K562 (cell line): ENCODE data around the gene ALG1. TPM values are rescaled to one million over a fixed set of nuclear protein-coding genes. Genes with fewer than 3 reads are reported as not detected.
A peak's percentile ranks its signal among the peaks of the same experiment; 100 is the strongest.
"Not testable (repeated sequence)": the region's sequence is repeated elsewhere in the genome, so short reads cannot be mapped to it uniquely, and the experiment has no call there.

Source experiments
- ATAC-seq: fragments of 200-7000 bp; cut with Tn5 transposase; 3 replicates; pipeline ENCODE4 v1.9.1; 2020; ENCODE audit warnings: moderate library complexity
- BruUV-seq: library from RNA; stranded (reverse); fragments of 400-500 nt; replicated peaks from 2 replicates; lab custom pipeline; 2021; lab: Mats Ljungman, UMichigan
- CTCF ChIA-PET: fragments of 300-600 bp; formaldehyde crosslinking; extraction: SDS; loops from one replicate; lab custom pipeline; 2021; ENCODE audit warnings: low intra/inter-chr PET ratio; lab: Yijun Ruan, JAX
- POLR2A ChIA-PET: fragments of 300-600, 350-650 bp; sonication (Branson Sonifier 250); formaldehyde crosslinking; extraction: SDS; loops from one replicate; lab custom pipeline; 2021; ENCODE audit warnings: antibody characterized with exemption, inconsistent platforms; lab: Yijun Ruan, JAX
- DNase-seq, 4 experiments: peaks; one replicate each; pipeline versions ENCODE4 v3.0.0 to v3.0.0-alpha.2; 2011 to 2018; ENCODE audit warnings: low spot score in 3 of 4, mixed read lengths in 3 of 4; ENCODE audit errors: extremely low read depth in 1 of 4
- FAIRE-seq: peaks from 2 replicates; lab custom pipeline; 2011; peaks lifted over from hg19 to GRCh38; lab: Jason Lieb, UNC
- H2AFZ ChIP-seq: 2 replicates; pipeline ENCODE4 v1.6.0; 2011; ENCODE audit warnings: low read depth, low read length, control low read depth, inconsistent platforms
- H3K27ac ChIP-seq: fragments of 200-600 bp; 3 replicates; pipeline ENCODE4 v1.8.0; 2011; ENCODE audit warnings: low read depth, mild to moderate bottlenecking, control low read depth, inconsistent platforms, low read length, moderate library complexity, mixed read lengths; ENCODE audit errors: extremely low read depth
- H3K27me3 ChIP-seq, 2 experiments: fragments of 300-600 bp in 1 of 2; 2 replicates in 1 of 2; 3 replicates in 1 of 2; pipeline versions ENCODE4 v1.6.0 to v1.8.0; 2011; ENCODE audit warnings: inconsistent platforms in 2 of 2, low read length in 2 of 2, mild to moderate bottlenecking in 1 of 2, mixed read lengths in 1 of 2, moderate library complexity in 1 of 2; ENCODE audit not compliant: control insufficient read depth in 2 of 2, insufficient read depth in 2 of 2
- H3K36me3 ChIP-seq: fragments of 300-600 bp; 3 replicates; pipeline ENCODE4 v1.8.0; 2011; ENCODE audit warnings: mild to moderate bottlenecking, low read length, inconsistent platforms; ENCODE audit not compliant: control insufficient read depth, insufficient read depth
- H3K4me1 ChIP-seq, 2 experiments: fragments of 200-600 bp in 1 of 2; replicated peaks in 1 of 2; 2 replicates in 1 of 2; 3 replicates in 1 of 2; pipeline versions ENCODE4 v1.5.1 to v1.8.0; 2011; ENCODE audit warnings: inconsistent platforms in 2 of 2, low read length in 2 of 2, mild to moderate bottlenecking in 1 of 2, mixed read lengths in 1 of 2, moderate library complexity in 1 of 2; ENCODE audit not compliant: control insufficient read depth in 2 of 2, insufficient read depth in 2 of 2
- H3K4me2 ChIP-seq: 2 replicates; pipeline ENCODE4 v1.6.1; 2011; ENCODE audit warnings: low read length, control low read depth, inconsistent platforms, mixed read lengths; ENCODE audit not compliant: insufficient read depth
- H3K4me3 ChIP-seq: fragments of 200-600 bp; sonication (generic), shearing (Covaris generic); 2 replicates; pipeline ENCODE4 v1.5.1; 2016; ENCODE audit warnings: control low read depth, inconsistent platforms
- H3K79me2 ChIP-seq: fragments of 200-600 bp; 3 replicates; pipeline ENCODE4 v1.8.0; 2011; ENCODE audit warnings: low read length, inconsistent platforms; ENCODE audit not compliant: control insufficient read depth, insufficient read depth
- H3K9ac ChIP-seq, 2 experiments: 2 replicates each; pipeline versions ENCODE4 v1.6.0 to v1.6.1; 2011; ENCODE audit warnings: low read depth in 2 of 2, low read length in 2 of 2, control low read depth in 1 of 2, inconsistent platforms in 1 of 2, mild to moderate bottlenecking in 1 of 2, mixed read lengths in 1 of 2; ENCODE audit not compliant: insufficient read depth in 1 of 2
- H3K9me1 ChIP-seq: one replicate; pipeline ENCODE4 v1.6.0; 2011; ENCODE audit warnings: inconsistent platforms, mild to moderate bottlenecking, low read length, moderate library complexity; ENCODE audit not compliant: control insufficient read depth, insufficient read depth
- H3K9me3 ChIP-seq: replicated peaks from 2 replicates; pipeline ENCODE4 v1.5.1; 2011; ENCODE audit warnings: low read depth, low read length, inconsistent platforms; ENCODE audit not compliant: control insufficient read depth, insufficient read depth
- H4K20me1 ChIP-seq: replicated peaks from 2 replicates; pipeline ENCODE4 v1.6.1; 2011; ENCODE audit warnings: low read length, inconsistent platforms, mixed read lengths; ENCODE audit not compliant: control insufficient read depth, insufficient read depth
- CEBPB ChIP-seq: fragments of 450-650 bp; IDR thresholded peaks from 2 replicates; pipeline ENCODE4 v1.6.1; 2016; ENCODE audit warnings: missing genetic modification characterization, missing compliant biosample characterization
- WGBS: fragments of 100-300 bp; shearing (Covaris generic); methylation state at CpG from one replicate; pipeline ENCODE4 v1.1.6; 2016; ENCODE audit warnings: low coverage, mixed read lengths; ENCODE audit not compliant: insufficient coverage; ENCODE audit errors: missing lambda C conversion rate; 5-methylcytosine and 5-hydroxymethylcytosine counted together
- in situ Hi-C: fragments of 300-500 bp; cut with MboI; formaldehyde crosslinking; loops from 4 replicates; pipeline ENCODE4 v1.15.0; 2018; ENCODE audit warnings: inconsistent platforms, mixed read lengths
- intact Hi-C: fragments of 100-400 bp; cut with micrococcal nuclease; formaldehyde crosslinking; loops from 2 replicates; pipeline ENCODE4 v1.14.2; 2022
- polyA plus RNA-seq, 8 experiments: library from polyadenylated mRNA; depleted of rRNA in 4 of 8; stranded (reverse) in 5 of 8; unstranded in 3 of 8; fragments of >200 nt; fragmentation: Nextera tagmentation in 2 of 8; fragmentation: Illumina TruSeq in 1 of 8; extraction: Ambion mirVana in 2 of 8; extraction: Trizol in 1 of 8; gene quantifications; 2 replicates each; pipeline versions ENCODE4 v1.2.1 to v1.2.3, GENCODE V29; 2011 to 2014; ENCODE audit warnings: inconsistent platforms in 1 of 8, missing spikeins in 1 of 8
- total RNA-seq, 7 experiments: library from RNA; depleted of rRNA in 6 of 7; stranded (reverse); fragments of >200 nt in 6 of 7; fragmentation: Illumina TruSeq in 2 of 7; extraction: Trizol in 2 of 7; gene quantifications; 2 replicates each; pipeline versions ENCODE4 v1.2.1 to v1.2.3, GENCODE V29; 2011 to 2021; ENCODE audit warnings: low replicate concordance in 1 of 7

Gene ALG1
- total and polyA plus RNA-seq, 9 of the 15 experiments (the other 6 are each of a cell fraction or from before 2014, with no cell fraction given) = 1.1 to 26.4 (median 18.3) TPM

DNA sequence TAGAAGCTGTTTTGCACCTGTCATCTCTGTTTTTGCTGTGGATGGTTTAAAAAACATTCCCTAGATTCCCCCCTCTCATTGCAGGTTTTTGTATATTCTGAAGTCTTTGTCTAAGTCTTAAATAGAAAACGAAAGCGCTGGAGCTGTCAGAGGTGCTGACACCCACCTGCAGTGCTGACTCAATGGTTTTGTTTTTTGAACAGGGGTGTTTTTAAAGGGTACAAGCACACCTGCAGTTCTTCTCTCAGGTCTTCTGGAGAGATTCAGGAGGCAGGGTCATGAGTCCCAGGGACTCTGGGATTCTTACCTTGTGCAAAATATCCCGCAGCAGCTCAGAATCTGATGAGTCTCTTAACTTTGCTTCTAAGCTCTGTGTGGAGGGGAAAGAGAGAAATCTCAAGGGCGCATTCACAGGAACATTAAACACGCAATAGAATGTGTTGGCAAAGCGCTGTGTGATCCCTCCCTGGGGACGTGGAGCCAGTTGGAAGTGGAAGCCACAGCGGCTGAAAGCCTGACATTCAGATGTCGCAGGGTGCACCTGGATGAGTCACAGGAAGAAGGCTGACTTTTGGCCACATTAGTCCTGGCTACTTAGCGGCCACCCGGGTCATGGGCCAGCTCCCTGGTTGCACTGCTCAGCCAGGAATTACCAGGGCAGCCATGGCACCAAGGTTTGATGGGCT, 23.6 kb downstream of the ALG1 start:
- ATAC-seq, BruUV-seq, H3K4me2 ChIP-seq, H3K4me1 ChIP-seq, in situ Hi-C loops, H3K27me3 ChIP-seq, DNase-seq, H4K20me1 ChIP-seq, H3K36me3 ChIP-seq, H3K4me3 ChIP-seq, H3K9me3 ChIP-seq, FAIRE-seq, H3K27ac ChIP-seq, intact Hi-C loops, POLR2A ChIA-PET, H3K9me1 ChIP-seq, H3K79me2 ChIP-seq, H2AFZ ChIP-seq, CTCF ChIA-PET, H3K9ac ChIP-seq: not testable (repeated sequence)
- WGBS = 65% methylated on average over 10 of the region's 11 CpGs

- CTCF ChIA-PET, H4K20me1 ChIP-seq, POLR2A ChIA-PET, H3K36me3 ChIP-seq, H3K9me1 ChIP-seq, DNase-seq, H3K27me3 ChIP-seq, FAIRE-seq, H3K4me1 ChIP-seq, H3K79me2 ChIP-seq, intact Hi-C loops, H2AFZ ChIP-seq, H3K9me3 ChIP-seq, BruUV-seq, ATAC-seq, in situ Hi-C loops: not testable (repeated sequence)
- 14% methylated on average over 5 of the region's 7 CpGs for WGBS
- TF ChIP-seq CEBPB (tag) = 0 out of 2 replicates have a peak, but pooled peaks have one; percentile 8
- Histone ChIP-seq H3K9ac (peak overlapping the region; percentile 71 to 95), H3K4me2 (peak overlapping the region; percentile 83), H3K27ac (peak overlapping the region; percentile 74; the same call in 1 of the 3 replicates), H3K4me3 (peak overlapping the region; percentile 66)
These were observed 24.9 kb downstream of the ALG1 start for GRCh38 chr16:5096437-5097060.
